ENCODE results near the gene SNX14. TPM values are rescaled to one million over a fixed set of nuclear protein-coding genes. Genes with fewer than 3 reads are reported as not detected.
A peak's percentile ranks its signal among the peaks of the same experiment; 100 is the strongest.

SNX14 gene
- total RNA-seq, 1 donor from 2014 or later, result 87.2 TPM

DNA sequence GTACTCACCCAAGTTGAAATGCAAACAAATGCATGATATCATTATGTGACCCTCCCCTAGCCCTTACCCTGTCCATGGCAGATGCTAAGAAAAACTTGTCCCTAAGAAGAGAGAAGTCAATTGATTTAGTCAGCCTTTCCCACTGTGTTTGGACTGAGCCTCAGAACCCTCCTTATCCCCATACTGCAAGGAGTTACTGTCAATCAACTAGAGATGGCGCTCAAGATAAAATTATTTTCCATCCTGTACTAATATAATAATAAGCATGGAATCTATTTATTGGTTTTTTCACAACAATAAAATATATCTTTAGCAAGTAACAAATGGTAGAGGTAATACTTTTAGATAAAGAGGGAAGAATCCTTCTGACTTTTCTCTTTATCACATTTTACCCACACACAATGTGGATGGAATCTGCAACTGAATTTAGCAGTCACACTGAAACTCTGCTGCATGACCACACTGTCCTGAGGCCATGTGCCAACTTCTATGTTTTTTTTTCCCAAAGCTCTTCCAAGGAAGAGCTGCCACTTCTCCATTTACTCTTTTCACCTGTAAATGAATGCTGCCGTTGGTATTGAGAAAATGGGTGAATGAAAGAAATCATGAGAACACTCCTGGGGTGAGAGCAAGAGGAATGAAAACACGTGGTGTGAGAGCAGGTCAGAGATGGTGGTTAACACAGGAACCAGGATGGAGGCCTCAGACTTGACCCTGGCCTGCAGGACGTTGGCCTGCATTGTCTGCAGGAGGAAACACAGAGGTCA, 133.3 kb downstream of the SNX14 start:
- H3K27me3 Mint-ChIP-seq (ENCODE audit: unreplicated experiment), result no peaks in the 10 kb centered on the region
- H3K36me3 Mint-ChIP-seq (ENCODE audit: unreplicated experiment), result peaks cover 10% of the 10 kb centered on the region
- H3K9me3 Mint-ChIP-seq (ENCODE audit: unreplicated experiment), result no peaks in the 10 kb centered on the region
- peak overlapping the region; percentile 99 for H3K27ac Mint-ChIP-seq (ENCODE audit: unreplicated experiment)
- H3K4me1 Mint-ChIP-seq (ENCODE audit: unreplicated experiment), result peaks cover 97% of the 10 kb centered on the region
- no peak for DNase-seq (ENCODE audit: extremely low spot score, unreplicated experiment)
- TF ChIP-seq, protein P1, sequence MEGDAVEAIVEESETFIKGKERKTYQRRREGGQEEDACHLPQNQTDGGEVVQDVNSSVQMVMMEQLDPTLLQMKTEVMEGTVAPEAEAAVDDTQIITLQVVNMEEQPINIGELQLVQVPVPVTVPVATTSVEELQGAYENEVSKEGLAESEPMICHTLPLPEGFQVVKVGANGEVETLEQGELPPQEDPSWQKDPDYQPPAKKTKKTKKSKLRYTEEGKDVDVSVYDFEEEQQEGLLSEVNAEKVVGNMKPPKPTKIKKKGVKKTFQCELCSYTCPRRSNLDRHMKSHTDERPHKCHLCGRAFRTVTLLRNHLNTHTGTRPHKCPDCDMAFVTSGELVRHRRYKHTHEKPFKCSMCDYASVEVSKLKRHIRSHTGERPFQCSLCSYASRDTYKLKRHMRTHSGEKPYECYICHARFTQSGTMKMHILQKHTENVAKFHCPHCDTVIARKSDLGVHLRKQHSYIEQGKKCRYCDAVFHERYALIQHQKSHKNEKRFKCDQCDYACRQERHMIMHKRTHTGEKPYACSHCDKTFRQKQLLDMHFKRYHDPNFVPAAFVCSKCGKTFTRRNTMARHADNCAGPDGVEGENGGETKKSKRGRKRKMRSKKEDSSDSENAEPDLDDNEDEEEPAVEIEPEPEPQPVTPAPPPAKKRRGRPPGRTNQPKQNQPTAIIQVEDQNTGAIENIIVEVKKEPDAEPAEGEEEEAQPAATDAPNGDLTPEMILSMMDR (IDR thresholded peaks at IDR 0.05), result no peak
- H3K4me3 Mint-ChIP-seq (ENCODE audit: unreplicated experiment), result no peak overlapping the region

DNA sequence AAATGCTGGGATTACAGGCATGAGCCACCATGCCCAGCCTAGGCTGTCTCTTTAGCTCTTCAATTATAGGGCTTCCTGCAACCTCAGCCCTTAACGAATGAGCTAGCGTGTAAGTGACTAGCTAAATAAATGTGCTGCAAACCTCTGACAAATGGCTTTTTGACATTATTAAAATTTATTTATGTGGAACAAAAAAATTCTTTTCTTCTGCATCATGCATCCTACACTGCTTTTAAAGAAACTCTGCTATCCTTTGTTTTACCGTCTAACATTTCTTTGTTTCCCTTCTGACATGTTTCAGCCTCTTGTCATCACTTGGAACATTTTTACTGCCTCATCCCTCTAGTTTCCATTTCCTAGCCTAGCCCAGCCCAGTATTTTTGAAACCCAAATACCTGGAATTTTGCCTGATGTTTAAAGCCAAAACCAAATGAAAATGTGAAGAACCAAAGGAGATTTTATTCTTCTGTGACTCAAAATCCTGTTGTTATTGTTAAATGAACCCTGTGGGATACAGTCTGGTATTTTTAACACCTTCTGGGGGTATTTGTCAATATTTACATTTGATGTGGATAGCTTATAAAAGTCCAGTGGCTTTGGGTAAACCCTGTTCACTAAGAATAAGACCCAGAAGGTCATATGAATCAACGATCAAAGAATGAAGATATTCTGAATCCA, 134.3 kb downstream of the SNX14 start:
- Mint-ChIP-seq H3K36me3 (ENCODE audit: unreplicated experiment) (peaks cover 12% of the 10 kb centered on the region), H3K4me3 (ENCODE audit: unreplicated experiment) (peak overlapping the region; percentile 44), H3K27ac (ENCODE audit: unreplicated experiment) (peak overlapping the region; percentile 99), H3K4me1 (ENCODE audit: unreplicated experiment) (peaks cover 92% of the 10 kb centered on the region), H3K9me3 (ENCODE audit: unreplicated experiment) (no peaks in the 10 kb centered on the region), H3K27me3 (ENCODE audit: unreplicated experiment) (no peaks in the 10 kb centered on the region)
- TF ChIP-seq, protein P1 (IDR thresholded peaks at IDR 0.05), result no peak
- no peak for DNase-seq (ENCODE audit: extremely low spot score, unreplicated experiment)

DNA sequence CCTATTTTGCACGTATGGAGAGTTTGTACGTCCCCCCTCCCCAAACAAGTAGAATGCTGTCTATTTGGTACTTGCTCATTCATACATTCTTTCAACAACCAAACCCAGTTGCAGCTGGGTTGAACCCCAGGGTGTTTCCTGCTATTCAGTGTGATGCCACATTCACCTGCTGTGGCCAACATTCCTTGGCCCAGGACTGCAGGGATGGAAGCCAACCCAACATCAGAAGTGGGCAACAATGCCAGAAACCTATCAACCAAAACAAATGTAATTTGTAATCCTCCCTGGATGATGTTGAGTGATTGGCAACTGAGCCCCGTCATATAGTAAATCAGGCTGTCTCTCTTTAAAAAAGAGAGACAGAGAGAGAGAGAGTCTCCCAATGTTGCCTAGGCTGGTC, 134.9 kb downstream of the SNX14 start:
- H3K4me1 Mint-ChIP-seq (ENCODE audit: unreplicated experiment), result peaks cover 92% of the 10 kb centered on the region
- H3K9me3 Mint-ChIP-seq (ENCODE audit: unreplicated experiment), result no peaks in the 10 kb centered on the region
- no peak for DNase-seq (ENCODE audit: extremely low spot score, unreplicated experiment)
- TF ChIP-seq, protein P1 (IDR thresholded peaks at IDR 0.05), result no peak
- H3K4me3 Mint-ChIP-seq (ENCODE audit: unreplicated experiment), result peak overlapping the region; percentile 44
- peak overlapping the region; percentile 99 for H3K27ac Mint-ChIP-seq (ENCODE audit: unreplicated experiment)
- H3K27me3 Mint-ChIP-seq (ENCODE audit: unreplicated experiment), result no peaks in the 10 kb centered on the region
- H3K36me3 Mint-ChIP-seq (ENCODE audit: unreplicated experiment), result peaks cover 18% of the 10 kb centered on the region

DNA sequence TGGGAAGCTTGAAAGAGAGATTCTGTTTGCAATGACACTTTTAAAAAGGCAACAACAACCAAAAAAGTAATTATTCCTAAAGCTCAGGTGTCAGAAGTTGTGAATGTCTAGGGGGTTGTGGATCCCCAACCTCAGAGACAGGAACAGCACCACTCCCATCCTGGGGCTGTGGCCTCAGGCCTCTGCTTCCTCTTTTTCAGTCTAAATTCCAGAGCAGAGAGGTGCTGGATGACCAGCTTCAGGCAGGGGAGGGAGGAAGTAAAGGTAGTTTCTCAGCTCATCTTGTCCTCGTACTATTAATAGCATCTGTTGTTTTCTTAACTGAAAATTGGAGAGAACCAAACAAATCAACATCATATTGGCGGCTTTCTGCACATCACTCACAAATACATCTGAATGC, 135.5 kb downstream of the SNX14 start:
- no peaks in the 10 kb centered on the region for H3K27me3 Mint-ChIP-seq (ENCODE audit: unreplicated experiment)
- peak overlapping the region; percentile 99 for H3K27ac Mint-ChIP-seq (ENCODE audit: unreplicated experiment)
- peak overlapping the region; percentile 44 for H3K4me3 Mint-ChIP-seq (ENCODE audit: unreplicated experiment)
- H3K9me3 Mint-ChIP-seq (ENCODE audit: unreplicated experiment), result no peaks in the 10 kb centered on the region
- TF ChIP-seq, protein P1 (IDR thresholded peaks at IDR 0.05), result no peak
- peaks cover 19% of the 10 kb centered on the region for H3K36me3 Mint-ChIP-seq (ENCODE audit: unreplicated experiment)
- H3K4me1 Mint-ChIP-seq (ENCODE audit: unreplicated experiment), result peaks cover 92% of the 10 kb centered on the region
- DNase-seq (ENCODE audit: extremely low spot score, unreplicated experiment), result no peak

DNA sequence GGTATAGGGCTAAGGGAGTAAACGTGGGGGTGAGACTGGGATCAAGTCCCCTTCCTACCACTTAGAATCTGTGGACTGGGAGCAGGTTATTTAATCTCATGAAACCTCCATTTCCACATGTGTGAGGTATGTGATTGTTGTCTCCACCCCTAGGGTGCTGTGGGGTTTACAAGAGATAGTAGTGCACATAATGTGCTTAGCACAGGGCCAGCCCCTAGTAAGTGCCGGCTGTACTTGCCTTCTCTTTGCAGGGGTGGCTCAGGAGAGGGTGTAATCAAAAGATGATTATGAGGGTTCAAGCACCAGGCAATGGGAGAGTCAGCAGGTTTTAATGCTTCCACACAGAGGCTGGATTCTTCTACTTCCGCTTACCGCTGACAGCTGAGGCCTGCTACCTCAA, 136.9 kb downstream of the SNX14 start:
- Mint-ChIP-seq H3K4me3 (ENCODE audit: unreplicated experiment) (no peak overlapping the region), H3K36me3 (ENCODE audit: unreplicated experiment) (peaks cover 17% of the 10 kb centered on the region), H3K27me3 (ENCODE audit: unreplicated experiment) (no peaks in the 10 kb centered on the region), H3K4me1 (ENCODE audit: unreplicated experiment) (peaks cover 92% of the 10 kb centered on the region), H3K9me3 (ENCODE audit: unreplicated experiment) (no peaks in the 10 kb centered on the region), H3K27ac (ENCODE audit: unreplicated experiment) (peak overlapping the region; percentile 99)
- DNase-seq (ENCODE audit: extremely low spot score, unreplicated experiment), result no peak
- TF ChIP-seq, protein P1 (IDR thresholded peaks at IDR 0.05), result no peak
